WTC11 (cell line): Measurements from ENCODE around the gene SYNGR3. TPM values are rescaled to one million over a fixed set of nuclear protein-coding genes. Genes with fewer than 3 reads are reported as not detected.

Source experiments
- ATAC-seq: fragments of 200-7000 bp; cut with Tn5 transposase; 2 replicates; pipeline ENCODE4 v1.10.0; 2021; ENCODE audit warnings: mild to moderate bottlenecking, moderate library complexity
- CTCF ChIA-PET: fragments of 300-600 bp; sonication (Branson Sonifier 250); formaldehyde crosslinking; loops from one replicate; lab custom pipeline; 2021; ENCODE audit warnings: antibody characterized with exemption; lab: Charles Lee
- POLR2A ChIA-PET: fragments of 350-600 bp; sonication (Branson Sonifier 250); formaldehyde crosslinking; loops from one replicate; lab custom pipeline; 2021; ENCODE audit warnings: antibody characterized with exemption; lab: Charles Lee
- DNase-seq: peaks from one replicate; pipeline ENCODE4 v3.0.0; 2021; ENCODE audit warnings: low spot score
- H3K27ac Mint-ChIP-seq: 2 replicates; pipeline ENCODE4 v1.8.0; 2021; ENCODE audit warnings: mixed read lengths
- H3K27me3 Mint-ChIP-seq: 2 replicates; pipeline ENCODE4 v1.8.0; 2021; ENCODE audit warnings: low read depth, mild to moderate bottlenecking, moderate library complexity, mixed read lengths
- H3K36me3 Mint-ChIP-seq: 2 replicates; pipeline ENCODE4 v1.8.0; 2021; ENCODE audit warnings: mixed read lengths
- H3K4me1 Mint-ChIP-seq: 2 replicates; pipeline ENCODE4 v1.8.0; 2022; ENCODE audit warnings: mixed read lengths
- H3K4me3 Mint-ChIP-seq: 2 replicates; pipeline ENCODE4 v1.8.0; 2021; ENCODE audit warnings: mild to moderate bottlenecking, moderate library complexity, mixed read lengths
- H3K9me3 Mint-ChIP-seq: 2 replicates; pipeline ENCODE4 v1.8.0; 2021; ENCODE audit warnings: mixed read lengths
- ATF1 ChIP-seq: sonication (generic); formaldehyde crosslinking; IDR thresholded peaks from 2 replicates; pipeline ENCODE4 v1.8.1; 2023; ENCODE audit warnings: mild to moderate bottlenecking, moderate library complexity, missing genetic modification reagents
- GABPB1 ChIP-seq: sonication (generic); formaldehyde crosslinking; IDR thresholded peaks from 2 replicates; pipeline ENCODE4 v1.8.1; 2023; ENCODE audit warnings: mild to moderate bottlenecking, missing genetic modification reagents
- GTF2I ChIP-seq: fragments of 250-450 bp; sonication (Bioruptor Pico); conservative IDR thresholded peaks from 2 replicates; pipeline ENCODE4 v1.4.0; 2021; ENCODE audit warnings: mild to moderate bottlenecking
- NFATC4 ChIP-seq: fragments of 250-450 bp; sonication (Bioruptor Pico); IDR thresholded peaks from 2 replicates; pipeline ENCODE4 v1.9.0; 2021; ENCODE audit warnings: mild to moderate bottlenecking
- PRRX2 ChIP-seq: fragments of 250-450 bp; sonication (Bioruptor Pico); IDR thresholded peaks from 2 replicates; pipeline ENCODE4 v1.8.0; 2021; ENCODE audit warnings: mild to moderate bottlenecking
- RELA ChIP-seq: sonication (generic); formaldehyde crosslinking; IDR thresholded peaks from 2 replicates; pipeline ENCODE4 v1.8.1; 2022; ENCODE audit warnings: missing genetic modification reagents, mild to moderate bottlenecking, borderline replicate concordance
- ZNF317 ChIP-seq: sonication (generic); formaldehyde crosslinking; IDR thresholded peaks from 2 replicates; pipeline ENCODE4 v1.8.1; 2023; ENCODE audit warnings: low read depth, mild to moderate bottlenecking, moderate library complexity, missing genetic modification reagents, borderline replicate concordance
- total RNA-seq: library from RNA; stranded (reverse); gene quantifications from 3 replicates; pipeline ENCODE4 v1.2.3, GENCODE V29; 2021
- TF ChIP-seq, protein P1 (sequence below): fragments of 250-450 bp; sonication (Bioruptor Pico); IDR thresholded peaks from 2 replicates; pipeline ENCODE4 v1.9.0; 2021; ENCODE audit warnings: mild to moderate bottlenecking, borderline replicate concordance
- TF ChIP-seq, protein P2 (sequence below): sonication (generic); formaldehyde crosslinking; IDR thresholded peaks from 2 replicates; pipeline ENCODE4 v1.8.0; 2022; ENCODE audit warnings: mild to moderate bottlenecking, missing genetic modification reagents
- TF ChIP-seq, protein P3 (sequence below): sonication (generic); formaldehyde crosslinking; IDR thresholded peaks from 2 replicates; pipeline ENCODE4 v1.8.1; 2023; ENCODE audit warnings: mild to moderate bottlenecking, missing genetic modification reagents, moderate library complexity
- TF ChIP-seq, protein P4 (sequence below): sonication (generic); formaldehyde crosslinking; conservative IDR thresholded peaks from 2 replicates; pipeline ENCODE4 v1.8.1; 2022; ENCODE audit warnings: mild to moderate bottlenecking, missing genetic modification reagents
- TF ChIP-seq, protein P5 (sequence below): fragments of 200-600 bp; IDR thresholded peaks from 2 replicates; pipeline ENCODE4 v1.8.0; 2022; ENCODE audit warnings: antibody characterized with exemption
- TF ChIP-seq, protein P6 (sequence below): sonication (generic); formaldehyde crosslinking; IDR thresholded peaks from 2 replicates; pipeline ENCODE4 v1.8.1; 2023; ENCODE audit warnings: mild to moderate bottlenecking, missing genetic modification reagents, borderline replicate concordance

SYNGR3 gene
- total RNA-seq, 1 experiment from 2014 or later, result 41.5 TPM

DNA sequence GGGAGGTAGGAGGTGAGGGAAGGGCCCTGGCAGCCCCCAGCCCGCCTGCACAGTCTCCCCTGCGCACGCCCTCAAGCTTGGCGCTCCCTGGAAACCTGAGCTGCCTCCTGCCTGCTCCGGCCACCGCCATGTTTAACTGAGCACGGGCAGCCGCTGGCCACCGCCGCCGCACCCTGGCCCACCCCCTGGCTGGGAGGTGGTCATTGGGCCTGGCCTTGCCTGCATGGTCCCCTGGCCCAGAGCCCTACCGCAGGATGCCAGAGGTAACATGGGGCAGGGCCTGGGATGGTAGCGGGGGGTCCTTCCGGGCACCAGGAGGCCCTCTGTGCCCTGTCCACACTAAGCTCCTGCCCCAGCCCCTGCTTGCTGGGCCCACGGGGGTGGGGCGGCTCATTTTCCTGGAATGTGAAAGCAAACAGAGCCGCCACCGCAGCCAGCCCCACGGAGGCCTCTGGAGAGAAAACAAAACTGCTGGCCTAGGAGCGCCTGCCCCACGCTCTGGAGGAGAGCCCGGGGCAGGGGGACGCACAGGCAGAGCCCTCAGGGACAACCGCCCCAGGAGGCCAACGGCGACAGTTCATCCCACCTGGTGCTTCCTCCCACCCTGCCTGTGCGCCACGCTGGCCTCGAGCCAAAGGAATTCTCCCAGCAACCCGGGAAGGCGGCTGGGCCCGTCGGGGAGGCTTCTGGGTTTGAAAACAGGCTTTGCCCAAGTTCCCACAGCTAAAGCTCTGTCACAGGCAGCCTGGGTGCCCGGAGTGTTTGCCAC is 45.8 kb downstream of the SYNGR3 start:
- no peak for ATAC-seq
- Mint-ChIP-seq H3K27me3 (no peaks in the 10 kb centered on the region), H3K27ac (no peak overlapping the region), H3K36me3 (no peaks in the 10 kb centered on the region), H3K4me1 (no peaks in the 10 kb centered on the region), H3K9me3 (no peaks in the 10 kb centered on the region), H3K4me3 (no peak overlapping the region)
- no peak for DNase-seq
- ChIA-PET POLR2A (no interaction called here), CTCF (interaction anchor here (1.0 to 2.3 kb wide), 4 partner anchors 12 to 105 kb away, joined by 3 to 12 read pairs (median 5); no protein-coding TSS in a partner anchor)
- TF ChIP-seq GABPB1 (CRISPR knock-in tag), result peak; percentile 36; the same call in 1 of the 2 replicates
- TF ChIP-seq, protein P1, sequence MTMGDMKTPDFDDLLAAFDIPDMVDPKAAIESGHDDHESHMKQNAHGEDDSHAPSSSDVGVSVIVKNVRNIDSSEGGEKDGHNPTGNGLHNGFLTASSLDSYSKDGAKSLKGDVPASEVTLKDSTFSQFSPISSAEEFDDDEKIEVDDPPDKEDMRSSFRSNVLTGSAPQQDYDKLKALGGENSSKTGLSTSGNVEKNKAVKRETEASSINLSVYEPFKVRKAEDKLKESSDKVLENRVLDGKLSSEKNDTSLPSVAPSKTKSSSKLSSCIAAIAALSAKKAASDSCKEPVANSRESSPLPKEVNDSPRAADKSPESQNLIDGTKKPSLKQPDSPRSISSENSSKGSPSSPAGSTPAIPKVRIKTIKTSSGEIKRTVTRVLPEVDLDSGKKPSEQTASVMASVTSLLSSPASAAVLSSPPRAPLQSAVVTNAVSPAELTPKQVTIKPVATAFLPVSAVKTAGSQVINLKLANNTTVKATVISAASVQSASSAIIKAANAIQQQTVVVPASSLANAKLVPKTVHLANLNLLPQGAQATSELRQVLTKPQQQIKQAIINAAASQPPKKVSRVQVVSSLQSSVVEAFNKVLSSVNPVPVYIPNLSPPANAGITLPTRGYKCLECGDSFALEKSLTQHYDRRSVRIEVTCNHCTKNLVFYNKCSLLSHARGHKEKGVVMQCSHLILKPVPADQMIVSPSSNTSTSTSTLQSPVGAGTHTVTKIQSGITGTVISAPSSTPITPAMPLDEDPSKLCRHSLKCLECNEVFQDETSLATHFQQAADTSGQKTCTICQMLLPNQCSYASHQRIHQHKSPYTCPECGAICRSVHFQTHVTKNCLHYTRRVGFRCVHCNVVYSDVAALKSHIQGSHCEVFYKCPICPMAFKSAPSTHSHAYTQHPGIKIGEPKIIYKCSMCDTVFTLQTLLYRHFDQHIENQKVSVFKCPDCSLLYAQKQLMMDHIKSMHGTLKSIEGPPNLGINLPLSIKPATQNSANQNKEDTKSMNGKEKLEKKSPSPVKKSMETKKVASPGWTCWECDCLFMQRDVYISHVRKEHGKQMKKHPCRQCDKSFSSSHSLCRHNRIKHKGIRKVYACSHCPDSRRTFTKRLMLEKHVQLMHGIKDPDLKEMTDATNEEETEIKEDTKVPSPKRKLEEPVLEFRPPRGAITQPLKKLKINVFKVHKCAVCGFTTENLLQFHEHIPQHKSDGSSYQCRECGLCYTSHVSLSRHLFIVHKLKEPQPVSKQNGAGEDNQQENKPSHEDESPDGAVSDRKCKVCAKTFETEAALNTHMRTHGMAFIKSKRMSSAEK (CRISPR knock-in tag), result no peak

DNA sequence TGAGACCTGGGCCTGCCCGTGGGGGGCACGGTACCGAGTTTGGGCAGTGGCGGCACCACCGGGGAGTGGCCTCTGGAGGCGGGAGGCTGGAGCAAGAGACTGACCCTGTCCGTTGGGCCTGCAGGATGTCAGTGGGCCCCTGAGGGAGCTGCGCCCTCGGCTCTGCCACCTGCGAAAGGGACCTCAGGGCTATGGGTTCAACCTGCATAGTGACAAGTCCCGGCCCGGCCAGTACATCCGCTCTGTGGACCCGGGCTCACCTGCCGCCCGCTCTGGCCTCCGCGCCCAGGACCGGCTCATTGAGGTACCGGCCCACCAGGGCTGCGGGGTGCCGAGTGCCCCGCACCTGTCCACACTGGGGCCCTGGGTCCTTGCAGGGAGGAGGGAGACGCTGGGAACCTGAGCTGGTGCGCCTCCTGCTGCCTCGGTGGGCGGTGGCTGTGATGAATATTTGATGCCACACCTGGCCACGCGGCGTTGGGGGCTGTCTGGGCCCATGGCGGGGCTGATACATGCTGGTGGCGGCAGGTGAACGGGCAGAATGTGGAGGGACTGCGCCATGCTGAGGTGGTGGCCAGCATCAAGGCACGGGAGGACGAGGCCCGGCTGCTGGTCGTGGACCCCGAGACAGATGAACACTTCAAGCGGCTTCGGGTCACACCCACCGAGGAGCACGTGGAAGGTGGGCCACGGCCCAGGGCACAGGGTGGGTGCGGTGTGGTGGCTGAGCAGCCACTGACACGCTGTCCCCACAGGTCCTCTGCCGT is 46.6 kb downstream of the SYNGR3 start:
- H3K27me3 Mint-ChIP-seq, result no peaks in the 10 kb centered on the region
- H3K9me3 Mint-ChIP-seq, result no peaks in the 10 kb centered on the region
- TF ChIP-seq ATF1 (CRISPR knock-in tag) (no peak), PRRX2 (no peak), RELA (no peak), GTF2I (CRISPR knock-in tag) (no peak), ZNF317 (CRISPR knock-in tag) (no peak), NFATC4 (CRISPR knock-in tag) (no peak)
- TF ChIP-seq, protein P2, sequence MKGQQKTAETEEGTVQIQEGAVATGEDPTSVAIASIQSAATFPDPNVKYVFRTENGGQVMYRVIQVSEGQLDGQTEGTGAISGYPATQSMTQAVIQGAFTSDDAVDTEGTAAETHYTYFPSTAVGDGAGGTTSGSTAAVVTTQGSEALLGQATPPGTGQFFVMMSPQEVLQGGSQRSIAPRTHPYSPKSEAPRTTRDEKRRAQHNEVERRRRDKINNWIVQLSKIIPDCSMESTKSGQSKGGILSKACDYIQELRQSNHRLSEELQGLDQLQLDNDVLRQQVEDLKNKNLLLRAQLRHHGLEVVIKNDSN, result no peak
- TF ChIP-seq, protein P3, sequence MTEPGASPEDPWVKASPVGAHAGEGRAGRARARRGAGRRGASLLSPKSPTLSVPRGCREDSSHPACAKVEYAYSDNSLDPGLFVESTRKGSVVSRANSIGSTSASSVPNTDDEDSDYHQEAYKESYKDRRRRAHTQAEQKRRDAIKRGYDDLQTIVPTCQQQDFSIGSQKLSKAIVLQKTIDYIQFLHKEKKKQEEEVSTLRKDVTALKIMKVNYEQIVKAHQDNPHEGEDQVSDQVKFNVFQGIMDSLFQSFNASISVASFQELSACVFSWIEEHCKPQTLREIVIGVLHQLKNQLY (CRISPR knock-in tag), result no peak
- TF ChIP-seq, protein P4, sequence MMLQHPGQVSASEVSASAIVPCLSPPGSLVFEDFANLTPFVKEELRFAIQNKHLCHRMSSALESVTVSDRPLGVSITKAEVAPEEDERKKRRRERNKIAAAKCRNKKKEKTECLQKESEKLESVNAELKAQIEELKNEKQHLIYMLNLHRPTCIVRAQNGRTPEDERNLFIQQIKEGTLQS (CRISPR knock-in tag), result no peak
- TF ChIP-seq, protein P5, sequence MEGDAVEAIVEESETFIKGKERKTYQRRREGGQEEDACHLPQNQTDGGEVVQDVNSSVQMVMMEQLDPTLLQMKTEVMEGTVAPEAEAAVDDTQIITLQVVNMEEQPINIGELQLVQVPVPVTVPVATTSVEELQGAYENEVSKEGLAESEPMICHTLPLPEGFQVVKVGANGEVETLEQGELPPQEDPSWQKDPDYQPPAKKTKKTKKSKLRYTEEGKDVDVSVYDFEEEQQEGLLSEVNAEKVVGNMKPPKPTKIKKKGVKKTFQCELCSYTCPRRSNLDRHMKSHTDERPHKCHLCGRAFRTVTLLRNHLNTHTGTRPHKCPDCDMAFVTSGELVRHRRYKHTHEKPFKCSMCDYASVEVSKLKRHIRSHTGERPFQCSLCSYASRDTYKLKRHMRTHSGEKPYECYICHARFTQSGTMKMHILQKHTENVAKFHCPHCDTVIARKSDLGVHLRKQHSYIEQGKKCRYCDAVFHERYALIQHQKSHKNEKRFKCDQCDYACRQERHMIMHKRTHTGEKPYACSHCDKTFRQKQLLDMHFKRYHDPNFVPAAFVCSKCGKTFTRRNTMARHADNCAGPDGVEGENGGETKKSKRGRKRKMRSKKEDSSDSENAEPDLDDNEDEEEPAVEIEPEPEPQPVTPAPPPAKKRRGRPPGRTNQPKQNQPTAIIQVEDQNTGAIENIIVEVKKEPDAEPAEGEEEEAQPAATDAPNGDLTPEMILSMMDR, result no peak
- TF ChIP-seq, protein P6, sequence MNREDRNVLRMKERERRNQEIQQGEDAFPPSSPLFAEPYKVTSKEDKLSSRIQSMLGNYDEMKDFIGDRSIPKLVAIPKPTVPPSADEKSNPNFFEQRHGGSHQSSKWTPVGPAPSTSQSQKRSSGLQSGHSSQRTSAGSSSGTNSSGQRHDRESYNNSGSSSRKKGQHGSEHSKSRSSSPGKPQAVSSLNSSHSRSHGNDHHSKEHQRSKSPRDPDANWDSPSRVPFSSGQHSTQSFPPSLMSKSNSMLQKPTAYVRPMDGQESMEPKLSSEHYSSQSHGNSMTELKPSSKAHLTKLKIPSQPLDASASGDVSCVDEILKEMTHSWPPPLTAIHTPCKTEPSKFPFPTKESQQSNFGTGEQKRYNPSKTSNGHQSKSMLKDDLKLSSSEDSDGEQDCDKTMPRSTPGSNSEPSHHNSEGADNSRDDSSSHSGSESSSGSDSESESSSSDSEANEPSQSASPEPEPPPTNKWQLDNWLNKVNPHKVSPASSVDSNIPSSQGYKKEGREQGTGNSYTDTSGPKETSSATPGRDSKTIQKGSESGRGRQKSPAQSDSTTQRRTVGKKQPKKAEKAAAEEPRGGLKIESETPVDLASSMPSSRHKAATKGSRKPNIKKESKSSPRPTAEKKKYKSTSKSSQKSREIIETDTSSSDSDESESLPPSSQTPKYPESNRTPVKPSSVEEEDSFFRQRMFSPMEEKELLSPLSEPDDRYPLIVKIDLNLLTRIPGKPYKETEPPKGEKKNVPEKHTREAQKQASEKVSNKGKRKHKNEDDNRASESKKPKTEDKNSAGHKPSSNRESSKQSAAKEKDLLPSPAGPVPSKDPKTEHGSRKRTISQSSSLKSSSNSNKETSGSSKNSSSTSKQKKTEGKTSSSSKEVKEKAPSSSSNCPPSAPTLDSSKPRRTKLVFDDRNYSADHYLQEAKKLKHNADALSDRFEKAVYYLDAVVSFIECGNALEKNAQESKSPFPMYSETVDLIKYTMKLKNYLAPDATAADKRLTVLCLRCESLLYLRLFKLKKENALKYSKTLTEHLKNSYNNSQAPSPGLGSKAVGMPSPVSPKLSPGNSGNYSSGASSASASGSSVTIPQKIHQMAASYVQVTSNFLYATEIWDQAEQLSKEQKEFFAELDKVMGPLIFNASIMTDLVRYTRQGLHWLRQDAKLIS (CRISPR knock-in tag), result no peak
- TF ChIP-seq, all 79 proteins: peak for 0
- CTCF ChIA-PET, result interaction anchor here (1.4 to 2.3 kb wide), 3 partner anchors 13 to 104 kb away, joined by 4 to 12 read pairs (median 6); no protein-coding TSS in a partner anchor
- ATAC-seq (no peak), DNase-seq (no peak)
- Mint-ChIP-seq H3K27ac (no peak overlapping the region), H3K4me3 (no peak overlapping the region), H3K36me3 (no peaks in the 10 kb centered on the region), H3K4me1 (no peaks in the 10 kb centered on the region)
- POLR2A ChIA-PET, result no interaction called here
